Measurements from ENCODE around the gene PTPRM.
A peak's percentile ranks its signal among the peaks of the same experiment; 100 is the strongest.

Gene PTPRM

GRCh38 chr18:7812431-7813063 lies 245.4 kb downstream of the PTPRM start:
- DNase-seq = no peak

- no peak for DNase-seq
These were observed 246.0 kb downstream of the PTPRM start for GRCh38 chr18:7813131-7813530.

- no peak for DNase-seq
These were observed 247.7 kb downstream of the PTPRM start for GRCh38 chr18:7814754-7815315.

- DNase-seq = no peak
These were observed 248.7 kb downstream of the PTPRM start for GRCh38 chr18:7815787-7816186.

- no peak for DNase-seq
These were observed 250.6 kb downstream of the PTPRM start for GRCh38 chr18:7817575-7818230.

- no peak for DNase-seq
These were observed 254.7 kb downstream of the PTPRM start for GRCh38 chr18:7821784-7822183.

- peak; percentile 22 for DNase-seq
These were observed 255.6 kb downstream of the PTPRM start for GRCh38 chr18:7822435-7823331.

- DNase-seq = no peak
These were observed 257.9 kb downstream of the PTPRM start for GRCh38 chr18:7824970-7825369.

GRCh38 chr18:7830468-7830867 lies 263.4 kb downstream of the PTPRM start:
- DNase-seq = peak; percentile 15

- DNase-seq = no peak
These were observed 272.4 kb downstream of the PTPRM start for GRCh38 chr18:7839548-7839947.

GRCh38 chr18:7840411-7840810 lies 273.3 kb downstream of the PTPRM start:
- no peak for DNase-seq

GRCh38 chr18:7844017-7844416 lies 276.9 kb downstream of the PTPRM start:
- no peak for DNase-seq

- no peak for DNase-seq
These were observed 277.3 kb downstream of the PTPRM start for GRCh38 chr18:7844418-7844817.

GRCh38 chr18:7846335-7846734 lies 279.2 kb downstream of the PTPRM start:
- no peak for DNase-seq

GRCh38 chr18:7847357-7848053 lies 280.4 kb downstream of the PTPRM start:
- DNase-seq = no peak

GRCh38 chr18:7848054-7848412 lies 280.9 kb downstream of the PTPRM start:
- DNase-seq = no peak

- DNase-seq = no peak
These were observed 283.3 kb downstream of the PTPRM start for GRCh38 chr18:7850446-7850845.

GRCh38 chr18:7855028-7855427 lies 287.9 kb downstream of the PTPRM start:
- no peak for DNase-seq

GRCh38 chr18:7855671-7856070 lies 288.6 kb downstream of the PTPRM start:
- DNase-seq = no peak

GRCh38 chr18:7856116-7856515 lies 289.0 kb downstream of the PTPRM start:
- DNase-seq = no peak

- DNase-seq = no peak
These were observed 289.6 kb downstream of the PTPRM start for GRCh38 chr18:7856733-7857132.

GRCh38 chr18:7857562-7857961 lies 290.4 kb downstream of the PTPRM start:
- no peak for DNase-seq

- DNase-seq = no peak
These were observed 292.0 kb downstream of the PTPRM start for GRCh38 chr18:7859122-7859521.
